Sigmoid colon (tissue), 4 donors: ENCODE measurements around the gene LRRC47.

ENCODE experiments used
- CTCF ChIP-seq, 4 experiments: fragments of 450-650 bp in 3 of 4; fragments of 200-600 bp in 1 of 4; IDR thresholded peaks; one replicate each; pipeline ENCODE4 v1.5.1; 2016 to 2019; ENCODE audit warnings: antibody characterized with exemption in 4 of 4, mild to moderate bottlenecking in 3 of 4, moderate library complexity in 2 of 4
- EP300 ChIP-seq, 4 donors: sonication (generic); formaldehyde crosslinking; IDR thresholded peaks; one replicate each; pipeline ENCODE4 v1.6.1; 2017; ENCODE audit warnings: antibody characterized with exemption in 4 of 4
- POLR2A ChIP-seq, 2 donors: fragments of 450-650 bp; IDR thresholded peaks; one replicate each; pipeline ENCODE4 v1.6.1; 2016; ENCODE audit warnings: antibody characterized with exemption in 2 of 2, mild to moderate bottlenecking in 2 of 2, moderate library complexity in 2 of 2
- POLR2AphosphoS5 ChIP-seq, 4 donors: sonication (generic); formaldehyde crosslinking; IDR thresholded peaks; one replicate each; pipeline ENCODE4 v1.6.1; 2017; ENCODE audit warnings: antibody characterized with exemption in 4 of 4

GRCh38 chr1:3738943-3739342 lies 57.4 kb downstream of the LRRC47 start:
- no peak for TF ChIP-seq CTCF (IDR thresholded peaks at IDR 0.05)
- no peak for TF ChIP-seq EP300 (IDR thresholded peaks at IDR 0.05)
- TF ChIP-seq POLR2A (IDR thresholded peaks at IDR 0.05), result no peak
- no peak for TF ChIP-seq POLR2AphosphoS5 (IDR thresholded peaks at IDR 0.05)
